ENCODE results near the gene CACNB1.

GRCh38 chr17:39125143-39125875, 72.2 kb downstream of the CACNB1 start:
- TF ChIP-seq CEBPB (IDR thresholded peaks at IDR 0.05; ENCODE audit: low read depth, low read length), result no peak
- no peak for TF ChIP-seq CTCF (conservative IDR thresholded peaks at IDR 0.05; ENCODE audit: low read depth, low read length)
- TF ChIP-seq FOS (IDR thresholded peaks at IDR 0.05; ENCODE audit: low read depth, low read length), result no peak
- TF ChIP-seq POLR2A (IDR thresholded peaks at IDR 0.05; ENCODE audit: low read depth, low read length), result no peak
- TF ChIP-seq BHLHE40 (IDR thresholded peaks at IDR 0.05; ENCODE audit: low read depth, low read length), result no peak
- TF ChIP-seq MAZ (IDR thresholded peaks at IDR 0.05; ENCODE audit: borderline replicate concordance, low read depth, low read length), result no peak
- no peak for TF ChIP-seq MXI1 (IDR thresholded peaks at IDR 0.05; ENCODE audit: borderline replicate concordance, low read depth, low read length)
- no peak for TF ChIP-seq RFX5 (IDR thresholded peaks at IDR 0.05; ENCODE audit: low read depth, low read length)
- TF ChIP-seq SMC3 (IDR thresholded peaks at IDR 0.05; ENCODE audit: low read depth, low read length), result no peak
- TF ChIP-seq NFE2L2 (IDR thresholded peaks at IDR 0.05; ENCODE audit: low read depth, low read length), result no peak

All from IMR-90 (cell line).